Fibroblast of upper back skin (primary cell): Measurements from ENCODE around the gene PIKFYVE.
"Not testable (repeated sequence)": the region's sequence is repeated elsewhere in the genome, so short reads cannot be mapped to it uniquely, and the experiment has no call there.

Experiments used
- DNase-seq: peaks from one replicate; pipeline ENCODE4 v3.0.0-alpha.2; 2013

PIKFYVE gene

DNA sequence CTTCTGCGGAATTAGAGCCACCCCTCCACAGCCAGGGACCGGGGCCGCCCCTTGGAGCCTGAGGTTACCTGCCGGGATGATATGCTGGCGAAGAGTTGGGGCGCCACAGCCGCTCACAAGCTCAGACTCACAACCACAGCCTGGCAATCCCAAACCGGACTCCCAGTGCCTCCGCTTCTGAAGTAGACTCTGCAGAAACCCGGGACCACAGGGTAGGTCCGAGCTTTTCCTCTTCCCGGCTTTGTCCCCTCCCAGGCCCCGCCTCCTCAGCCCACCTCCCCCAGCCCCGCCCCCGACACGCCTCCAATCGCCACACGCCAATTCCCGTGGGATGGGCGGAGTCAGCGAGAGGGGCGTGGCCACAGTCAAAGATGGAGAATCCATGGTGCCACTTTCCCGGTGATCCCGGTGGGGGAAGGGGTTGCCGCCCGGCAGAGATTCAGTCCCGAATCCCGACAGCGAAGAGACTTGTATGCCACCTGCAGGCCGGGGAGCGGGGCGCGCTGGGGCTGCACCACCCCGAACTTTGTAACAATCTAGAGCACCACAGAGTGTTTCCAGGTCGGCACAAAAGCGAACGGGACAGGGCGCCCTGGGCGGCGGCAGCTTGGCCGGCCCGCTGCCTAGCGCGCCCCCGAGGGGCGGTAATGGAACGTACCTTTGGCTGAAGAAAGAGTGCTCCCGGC, 11.0 kb upstream of the PIKFYVE start, which contains the start of gene IDH1:
Gene IDH1, minus strand, starts transcription at position 201 of the 686 bp plus-strand sequence. CDS start 3,520 bp downstream, outside the sequence.
- peak; percentile 96 for DNase-seq

DNA sequence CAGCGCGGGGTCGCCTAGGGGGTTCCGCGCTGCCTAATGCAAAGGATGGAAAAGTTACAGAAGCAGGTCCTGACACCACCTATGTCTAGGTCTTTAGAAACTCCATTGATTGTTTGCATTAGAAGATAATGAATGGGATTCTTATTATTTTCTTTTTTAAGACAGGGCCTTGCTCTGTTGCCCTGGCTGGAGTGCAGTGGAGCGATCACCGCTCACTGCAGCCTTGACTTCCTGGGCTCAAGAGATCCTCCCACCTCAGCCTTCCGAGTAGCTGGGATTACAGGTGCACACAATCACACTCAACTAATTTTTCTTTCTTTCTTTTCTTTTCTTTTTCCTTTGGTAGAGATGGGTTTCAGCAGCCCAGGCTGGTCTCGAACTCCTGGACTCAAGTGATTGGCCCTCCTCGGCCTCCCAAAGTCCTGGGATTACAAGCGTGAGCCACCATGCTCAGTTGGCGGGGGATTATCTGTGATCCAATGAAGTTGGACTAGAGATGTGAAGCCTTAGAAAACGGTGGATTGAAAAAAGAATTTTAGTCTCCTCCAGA, 10.4 kb upstream of the PIKFYVE start:
- DNase-seq, result no peak

DNA sequence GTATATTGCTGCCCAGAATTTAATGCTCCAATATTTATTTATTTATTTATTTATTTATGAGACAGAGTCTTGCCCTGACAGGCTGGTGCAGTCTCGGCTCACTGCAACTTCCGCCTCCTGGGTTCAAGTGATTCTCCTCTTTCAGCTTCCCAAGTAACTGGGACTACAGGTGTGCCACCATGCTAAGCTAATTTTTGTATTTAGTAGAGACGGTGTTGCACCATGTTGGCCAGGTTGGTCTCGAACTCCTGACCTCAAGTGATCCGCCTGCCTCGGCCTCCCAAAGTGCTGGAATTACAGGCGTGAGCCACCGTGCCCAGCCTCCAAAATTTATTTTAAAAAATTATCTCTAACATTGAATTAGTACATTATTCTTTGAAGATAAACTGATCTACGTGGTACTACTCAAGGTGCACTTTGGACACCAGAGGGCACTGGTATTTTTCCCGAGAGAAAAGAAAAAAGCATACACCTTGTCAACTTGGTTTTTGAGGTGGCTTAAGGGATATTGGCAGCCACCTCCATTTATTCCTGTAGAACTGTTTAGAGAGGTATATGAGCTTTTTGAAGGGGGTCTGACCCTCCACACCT, 9.8 kb upstream of the PIKFYVE start:
- no peak for DNase-seq

DNA sequence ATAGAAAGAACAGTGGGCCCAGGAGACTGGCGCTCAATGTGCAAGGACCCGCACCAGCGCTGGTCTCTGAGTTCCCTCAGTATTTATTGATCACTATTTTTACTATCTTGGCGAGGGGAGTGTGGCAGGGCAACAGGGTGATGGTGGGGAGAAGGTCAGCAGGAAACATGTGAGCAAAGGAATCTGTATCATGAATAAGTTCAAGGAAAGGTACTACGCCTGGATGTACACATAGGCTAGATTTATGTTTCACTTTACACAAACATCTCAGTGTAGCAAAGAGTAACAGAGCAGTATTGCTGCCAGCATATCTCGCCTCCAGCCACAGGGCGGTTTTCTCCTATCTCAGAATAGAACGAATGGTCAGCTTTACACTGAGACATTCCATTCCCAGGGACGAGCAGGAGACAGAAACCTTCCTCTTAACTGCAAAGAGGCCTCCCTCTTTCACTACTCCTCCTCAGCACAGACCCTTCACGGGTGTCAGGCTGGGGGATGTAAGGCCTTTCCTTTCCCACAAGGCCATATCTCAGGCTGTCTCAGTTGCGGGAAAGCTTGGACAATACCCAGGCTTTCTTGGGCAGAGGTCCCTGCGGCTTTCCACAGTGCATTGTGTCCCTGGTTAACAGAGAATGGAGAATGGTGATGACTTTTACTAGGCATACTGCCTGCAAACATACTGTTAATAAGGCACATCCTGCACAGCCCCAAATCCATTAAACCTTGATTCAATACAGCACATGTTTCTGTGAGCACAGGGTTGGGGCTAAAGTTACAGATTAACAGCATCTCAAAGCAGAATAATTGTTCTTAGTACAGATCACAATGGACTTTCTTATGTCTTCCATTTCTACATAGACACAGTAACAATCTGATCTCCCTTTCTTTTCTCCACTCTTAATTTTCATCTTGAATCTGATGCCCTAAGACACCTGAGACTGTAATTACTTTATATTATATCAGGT, 8.9 kb upstream of the PIKFYVE start:
- not testable (repeated sequence) for DNase-seq

DNA sequence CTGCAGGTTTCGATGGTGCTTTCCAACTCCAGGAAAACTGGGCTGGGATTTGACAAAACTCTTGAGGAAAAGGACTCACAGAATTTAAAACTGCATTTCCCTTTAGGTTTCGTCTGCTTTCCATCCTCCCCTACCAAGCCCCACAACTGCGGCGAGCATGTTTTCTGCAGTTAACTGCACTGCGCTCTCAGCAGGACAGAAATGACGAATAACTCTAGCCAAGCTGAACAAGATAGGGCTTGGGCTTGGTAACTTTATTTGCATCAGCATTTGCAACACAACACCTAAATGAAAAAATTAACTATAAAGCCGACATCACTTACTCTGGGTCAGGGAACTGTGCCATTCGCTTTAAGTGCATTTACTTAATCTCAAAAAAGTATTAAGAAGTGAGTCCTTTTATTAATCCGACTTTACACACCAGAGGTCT, 669 bp upstream of the PIKFYVE start:
- peak; percentile 47 for DNase-seq

DNA sequence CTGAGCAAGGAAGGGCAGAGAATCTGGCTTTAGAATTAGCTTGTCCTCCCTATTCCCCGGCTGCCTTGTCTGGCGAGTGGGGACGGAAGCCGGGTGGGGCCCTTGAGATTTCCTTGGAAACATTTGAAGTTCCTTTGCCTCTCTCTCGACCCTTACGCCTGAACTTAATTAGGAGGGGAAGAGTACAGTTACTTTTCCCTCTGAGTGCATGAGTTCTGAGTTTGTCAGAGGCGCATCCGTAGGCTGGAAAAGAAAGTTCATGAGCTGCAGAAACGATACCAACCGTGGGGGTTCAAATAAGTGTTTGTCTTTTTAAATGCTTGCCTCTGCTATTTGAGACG, 468 bp downstream of the PIKFYVE start:
- no peak for DNase-seq

DNA sequence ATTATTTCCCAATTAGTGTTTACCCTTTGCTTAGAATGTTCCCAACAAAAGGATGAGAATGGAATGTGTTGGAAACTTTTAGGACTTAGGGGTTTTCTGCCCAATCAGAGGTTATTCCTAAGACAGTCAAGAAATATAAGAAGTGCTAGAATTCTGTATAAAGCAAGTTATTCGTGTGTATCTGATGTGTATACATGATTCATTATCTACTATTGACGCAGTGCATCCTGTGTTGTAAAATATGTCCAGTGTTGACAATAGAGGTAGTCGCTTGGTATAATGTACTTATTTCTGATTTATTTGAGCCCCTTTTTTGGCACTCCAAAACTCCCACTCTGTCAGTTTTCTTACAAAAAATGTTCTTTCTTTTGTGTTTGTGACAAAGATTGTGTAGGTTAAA, 881 bp downstream of the PIKFYVE start:
- DNase-seq, result no peak

DNA sequence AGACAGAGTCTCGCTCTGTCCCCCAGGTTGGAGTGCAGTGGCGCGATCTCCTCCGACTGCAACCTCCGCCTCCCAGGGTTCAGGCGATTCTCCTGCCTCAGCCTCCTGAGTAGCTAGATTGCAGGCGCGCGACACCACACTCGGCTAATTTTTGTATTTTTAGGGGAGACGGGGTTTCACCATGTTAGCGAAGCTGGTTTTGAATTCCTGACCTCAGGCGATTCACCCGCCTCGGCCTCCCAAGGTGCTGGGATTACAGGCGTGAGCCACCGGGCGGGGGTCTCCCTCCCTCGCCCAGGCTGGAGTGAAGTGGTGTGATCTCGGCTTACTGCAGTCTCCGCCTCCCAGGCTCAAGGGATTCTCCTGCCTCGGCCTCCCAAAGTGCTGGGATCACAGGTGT, 1.5 kb downstream of the PIKFYVE start:
- DNase-seq, result not testable (repeated sequence)

DNA sequence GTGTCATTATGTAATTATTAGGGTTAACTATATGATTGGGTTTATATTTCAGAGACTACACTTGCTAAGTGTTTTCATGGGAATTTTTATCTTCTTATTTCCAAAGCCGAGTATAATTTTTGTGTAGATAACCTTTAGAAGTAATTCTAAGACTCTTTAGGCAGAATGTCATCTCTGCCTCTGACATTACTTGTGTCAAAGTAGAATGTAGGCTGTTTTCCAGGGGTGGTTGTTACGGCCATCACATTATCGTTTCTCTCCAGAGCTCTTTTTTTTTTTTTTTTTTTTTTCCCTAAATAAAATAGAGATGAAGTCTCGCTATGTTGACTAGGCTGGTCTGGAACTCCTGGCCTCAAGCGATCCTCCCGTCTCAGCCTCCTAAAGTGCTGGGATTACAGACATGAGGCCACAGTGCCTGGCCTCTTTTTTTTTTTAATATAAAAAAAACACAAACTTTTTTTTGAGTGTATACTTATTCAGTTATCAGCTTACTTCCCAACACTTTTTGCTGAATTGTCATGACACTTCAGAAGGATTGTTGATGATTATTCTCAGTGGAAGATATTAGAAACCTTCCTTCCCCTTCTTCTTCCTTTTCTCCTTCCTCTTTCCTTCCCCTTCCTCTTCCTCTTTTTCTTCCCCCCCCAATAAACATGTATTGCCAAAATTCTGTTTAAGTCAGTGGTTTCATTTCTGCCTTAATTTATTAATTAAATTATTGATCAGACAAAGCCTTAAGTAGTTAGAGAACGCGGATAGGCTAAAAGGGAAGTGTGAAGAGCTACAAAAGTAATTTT, 2.3 kb downstream of the PIKFYVE start:
- no peak for DNase-seq

DNA sequence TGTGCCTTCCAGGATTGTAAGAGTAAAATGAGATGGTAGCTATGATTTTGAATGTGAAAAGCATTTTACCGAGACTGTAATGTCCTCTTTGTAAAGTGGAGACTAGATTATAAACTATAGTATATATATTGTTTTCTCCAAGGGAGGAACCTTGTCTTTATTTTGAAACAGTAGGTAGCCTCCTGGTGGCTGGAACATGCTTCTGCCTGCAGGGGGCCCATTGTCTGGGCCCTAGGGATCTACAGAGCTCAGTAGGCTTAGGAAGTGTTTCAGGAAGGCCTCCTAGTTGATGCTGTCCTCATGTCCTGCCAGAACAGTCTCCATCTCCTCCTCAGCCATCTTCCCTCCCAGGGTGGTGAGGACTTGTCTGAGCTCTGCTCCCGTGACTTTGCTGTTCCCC, 3.0 kb downstream of the PIKFYVE start:
- no peak for DNase-seq

DNA sequence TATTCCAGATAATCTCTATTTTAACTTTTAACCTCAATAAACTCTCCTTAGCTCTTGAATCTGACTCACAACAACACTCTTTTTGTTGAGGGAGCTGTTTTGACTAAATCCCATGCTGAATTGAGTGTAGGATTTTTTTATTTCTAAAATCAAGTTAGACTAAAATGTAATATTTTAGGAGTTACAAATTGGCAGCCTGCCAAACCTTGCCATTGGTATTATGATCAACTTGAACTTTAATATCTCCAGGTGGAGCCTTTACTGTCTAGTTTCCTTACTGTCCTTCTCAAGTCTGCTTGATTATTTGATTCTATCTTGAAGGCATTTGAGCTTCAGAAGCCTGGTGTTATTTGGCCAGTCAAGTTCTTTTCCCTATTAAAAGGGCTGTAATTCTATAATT, 8.7 kb downstream of the PIKFYVE start:
- no peak for DNase-seq

DNA sequence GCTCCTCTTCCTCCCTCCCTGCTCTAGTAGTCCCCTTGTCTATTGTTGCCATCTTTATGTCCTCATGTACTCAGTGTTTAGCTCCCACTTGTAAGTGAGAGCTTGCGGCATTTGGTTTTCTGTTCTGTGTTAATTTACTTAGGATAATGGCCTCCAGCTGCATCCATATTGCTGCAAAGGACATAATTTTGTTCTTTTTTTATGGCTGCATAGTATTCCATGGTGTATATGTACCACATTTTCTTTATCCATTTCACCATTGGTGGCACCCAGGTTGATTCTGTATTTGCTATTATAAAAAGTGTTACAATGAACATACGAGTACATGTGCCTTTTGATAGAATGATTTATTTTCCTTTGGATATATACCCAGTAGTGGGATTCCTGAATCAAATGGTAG, 12.5 kb downstream of the PIKFYVE start:
- DNase-seq, result no peak

DNA sequence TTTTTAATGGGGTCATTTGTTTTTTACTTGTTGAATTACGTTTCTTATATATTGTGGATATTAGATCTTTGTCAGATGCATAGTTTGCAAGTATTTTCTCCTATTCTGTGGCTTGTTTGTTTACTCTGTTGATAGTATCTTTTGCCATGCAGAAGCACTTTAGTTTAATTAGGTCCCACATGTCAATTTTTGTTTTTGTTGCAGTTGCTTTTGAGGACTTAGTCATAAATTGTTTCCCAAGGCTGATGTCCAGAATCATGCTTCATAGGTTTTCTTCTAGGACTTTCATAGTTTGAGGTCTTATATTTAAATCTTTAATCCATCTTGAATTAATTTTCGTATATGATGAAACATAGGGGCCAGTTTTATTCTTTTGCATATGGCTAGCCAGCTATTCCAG, 13.2 kb downstream of the PIKFYVE start:
- no peak for DNase-seq

DNA sequence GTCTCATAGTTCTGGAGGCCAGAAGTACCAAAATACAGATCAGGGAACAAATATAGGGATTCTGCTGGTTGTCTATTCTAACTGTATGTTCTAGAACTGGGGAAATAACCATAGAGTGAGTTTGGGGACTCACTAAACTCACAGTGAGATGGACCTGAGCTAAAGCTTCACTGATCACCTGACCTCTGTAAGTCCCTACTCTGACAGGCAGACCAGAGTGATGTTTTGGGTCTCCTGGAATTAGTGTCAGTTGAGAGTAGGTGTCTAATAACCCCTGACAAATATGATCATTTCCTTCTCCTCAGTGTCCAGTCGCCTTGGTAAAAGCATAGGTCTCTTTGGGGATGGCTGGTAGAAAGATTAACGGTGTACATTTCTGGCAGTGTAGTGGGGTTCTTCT, 14.2 kb downstream of the PIKFYVE start:
- no peak for DNase-seq

DNA sequence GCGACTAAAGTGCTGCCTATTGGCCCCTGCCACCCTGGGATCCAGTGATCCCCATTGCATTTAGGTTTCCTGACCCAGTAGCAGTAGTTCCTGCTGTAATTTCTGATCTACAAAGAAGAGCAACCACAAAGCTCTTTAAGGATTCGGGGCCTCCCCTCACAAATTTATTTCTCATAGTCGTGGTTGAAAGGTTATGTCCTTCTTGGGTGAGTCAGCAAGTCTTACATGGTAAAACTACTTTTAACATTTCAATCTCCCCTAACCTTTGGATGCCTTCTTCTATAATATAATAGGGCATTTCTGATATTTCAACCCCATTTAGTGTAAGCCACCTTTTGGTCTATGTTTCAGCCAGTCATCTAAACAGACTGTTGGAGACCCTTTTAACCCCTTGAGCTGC, 14.9 kb downstream of the PIKFYVE start:
- peak; percentile 71 for DNase-seq

DNA sequence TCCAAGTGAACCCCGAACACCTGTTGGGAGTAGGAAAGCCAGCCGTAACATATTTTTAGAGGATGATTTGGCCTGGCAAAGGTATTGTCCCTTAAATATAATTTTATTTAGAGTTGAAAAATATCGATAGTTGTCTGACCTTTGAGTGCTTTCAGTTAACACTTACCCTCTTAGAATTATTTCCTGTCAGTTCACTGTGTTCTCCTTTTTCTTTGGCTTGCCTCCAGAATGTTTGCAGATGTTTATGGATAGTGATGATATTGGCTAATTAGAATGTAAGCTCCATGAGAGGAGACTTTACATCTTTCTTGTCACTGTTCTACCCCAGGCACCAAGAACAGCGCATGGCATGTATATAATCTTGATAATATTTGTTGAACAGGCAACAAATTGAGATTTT, 19.8 kb downstream of the PIKFYVE start:
- no peak for DNase-seq

DNA sequence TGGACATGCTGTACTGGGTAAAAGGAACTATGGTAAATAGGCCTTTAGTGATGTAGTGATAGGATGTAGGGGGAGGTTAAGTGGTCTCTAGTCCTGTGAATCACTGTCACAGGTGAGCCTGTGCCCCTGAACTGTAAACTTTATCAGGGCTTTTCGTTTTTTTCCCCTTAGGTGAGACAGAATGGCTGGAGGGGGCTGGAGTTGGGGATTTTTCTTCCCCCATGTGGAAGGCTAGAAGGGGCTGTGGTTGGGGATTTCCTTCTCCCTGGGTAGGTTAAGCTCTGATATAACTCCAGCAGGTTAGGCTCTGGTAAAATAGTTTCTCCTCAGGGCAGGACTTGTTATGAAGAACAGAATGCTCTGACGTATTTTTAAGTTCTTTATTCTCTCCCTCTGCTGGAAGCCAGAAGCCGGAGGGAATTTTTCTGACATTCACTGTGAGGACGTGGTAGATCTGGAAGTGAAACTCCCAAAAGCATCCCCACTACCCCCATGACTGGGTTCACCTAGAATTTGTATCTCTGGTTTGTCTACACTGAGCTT, 28.5 kb downstream of the PIKFYVE start:
- DNase-seq, result no peak

DNA sequence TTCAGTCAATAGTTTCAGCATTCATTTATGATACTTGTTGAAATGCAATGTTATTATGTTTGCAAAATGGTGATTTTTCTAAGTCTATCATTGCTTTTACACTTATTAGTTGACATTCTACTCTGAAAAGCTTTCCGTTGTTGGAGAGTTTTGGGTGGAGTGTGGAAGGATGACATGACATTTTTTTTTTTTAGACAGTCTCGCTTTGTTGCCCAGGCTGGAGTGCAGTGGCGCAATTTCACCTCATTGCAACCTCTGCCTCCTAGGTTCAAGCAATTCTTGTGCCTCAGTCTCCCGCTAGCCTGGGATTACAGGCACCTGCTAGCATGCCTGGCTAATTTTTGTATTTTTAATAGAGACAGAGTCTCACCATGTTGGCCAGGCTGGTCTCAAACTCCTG, 29.8 kb downstream of the PIKFYVE start:
- no peak for DNase-seq

DNA sequence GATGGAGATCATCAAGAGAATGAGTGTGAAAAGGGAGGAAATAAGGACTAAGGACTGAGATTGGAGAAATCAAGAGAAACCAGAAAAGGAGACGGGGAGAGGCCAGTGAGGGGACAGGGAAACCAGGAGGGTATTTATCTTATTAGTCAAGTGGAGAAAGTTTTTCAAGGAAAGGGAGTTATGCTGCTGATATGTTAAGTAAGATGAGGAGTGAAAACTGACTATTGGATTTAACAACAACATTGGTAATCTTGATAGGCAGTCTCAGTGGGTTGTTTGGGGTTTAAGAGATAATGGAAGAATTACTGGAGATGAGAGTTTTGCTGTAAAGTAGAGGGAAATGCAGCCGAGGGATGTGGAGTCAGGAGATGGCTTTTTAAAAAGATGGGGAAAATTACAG, 30.6 kb downstream of the PIKFYVE start:
- no peak for DNase-seq

DNA sequence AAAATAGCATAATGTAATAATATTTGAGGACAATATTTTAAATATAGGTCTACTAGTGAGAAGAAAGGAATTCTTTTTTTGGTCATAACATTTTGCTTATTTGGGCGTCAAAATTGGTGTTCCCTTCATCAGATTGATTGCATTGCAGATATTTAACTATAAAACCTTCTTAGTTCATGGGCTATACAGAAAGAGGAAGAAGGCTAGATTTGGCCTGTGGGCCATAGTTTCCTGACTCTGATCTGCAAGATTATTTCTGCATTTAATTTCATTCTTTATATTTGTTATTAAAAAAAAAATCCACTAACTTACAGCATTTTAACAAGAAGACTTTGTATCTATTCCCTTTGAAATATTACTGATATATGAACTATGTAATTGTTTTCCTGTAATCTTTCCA, 31.9 kb downstream of the PIKFYVE start:
- DNase-seq, result no peak

DNA sequence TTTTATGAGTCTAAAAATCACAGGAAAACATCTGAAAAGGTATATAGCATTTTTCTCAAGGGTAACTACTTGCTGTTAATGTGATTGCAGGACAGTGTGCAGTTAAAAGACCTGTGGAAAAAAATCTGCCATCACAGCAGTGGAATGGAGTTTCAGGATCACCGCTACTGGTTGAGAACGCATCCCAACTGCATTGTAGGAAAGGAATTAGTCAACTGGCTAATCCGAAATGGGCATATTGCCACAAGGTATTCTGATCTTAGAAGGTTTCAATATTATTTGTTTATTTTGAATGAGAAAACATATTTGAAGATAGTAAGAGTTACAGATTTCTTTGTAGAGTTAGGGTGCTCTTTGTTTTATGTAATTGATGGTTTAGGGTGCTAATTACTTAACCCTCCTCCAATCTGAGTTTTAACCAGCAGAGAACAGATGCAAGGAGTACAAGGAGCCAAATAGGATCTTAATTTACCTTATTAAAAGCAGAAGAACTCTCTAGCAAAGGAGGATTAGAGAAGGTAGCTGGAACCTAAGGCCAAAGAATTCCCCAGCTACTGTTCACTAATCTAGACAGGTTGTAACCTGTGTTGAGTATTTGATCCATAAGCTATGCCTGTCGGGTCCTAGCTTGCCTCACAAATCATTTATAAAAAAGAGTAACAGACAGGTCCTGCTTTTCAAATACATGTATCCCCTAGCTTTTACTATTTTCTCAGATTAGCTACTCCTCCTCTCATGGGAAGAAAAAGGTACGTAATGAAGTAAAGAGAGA, 35.0 kb downstream of the PIKFYVE start:
- DNase-seq, result no peak

DNA sequence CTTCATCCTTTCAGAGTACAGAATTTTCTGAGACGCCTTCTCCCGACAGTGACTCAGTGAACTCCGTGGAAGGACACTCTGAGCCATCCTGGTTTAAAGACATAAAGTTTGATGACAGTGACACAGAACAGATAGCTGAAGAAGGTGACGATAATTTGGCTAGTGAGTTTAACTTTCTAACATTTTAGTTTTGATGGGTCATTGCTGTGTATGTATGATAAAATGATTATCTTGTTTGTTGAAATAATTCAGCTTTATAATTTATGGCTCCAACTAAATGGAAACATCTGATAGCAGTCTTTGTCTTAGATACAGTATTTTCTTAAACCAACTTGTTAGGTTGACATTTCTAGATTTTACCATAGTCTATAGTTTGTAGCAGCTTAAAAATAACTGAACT, 38.1 kb downstream of the PIKFYVE start:
- no peak for DNase-seq
